Calu3 (cell line): ENCODE measurements around the gene MTPN. TPM values are rescaled to one million over a fixed set of nuclear protein-coding genes. Genes with fewer than 3 reads are reported as not detected.

Source experiments
- BruUV-seq: library from RNA; stranded (reverse); fragments of 400-500 nt; replicated peaks from 2 replicates; lab custom pipeline; 2021; lab: Mats Ljungman, UMichigan
- CTCF ChIA-PET: fragments of 300-600 bp; sonication (Branson Sonifier 250); formaldehyde crosslinking; loops from one replicate; lab custom pipeline; 2022; ENCODE audit warnings: antibody characterized with exemption; lab: Charles Lee
- DNase-seq: peaks from one replicate; pipeline ENCODE4 v3.0.0; 2022
- H3K27ac Mint-ChIP-seq: one replicate; pipeline ENCODE4 v1.8.0; 2022; ENCODE audit warnings: mixed read lengths; ENCODE audit not compliant: unreplicated experiment
- H3K27me3 Mint-ChIP-seq: one replicate; pipeline ENCODE4 v1.8.0; 2022; ENCODE audit warnings: mixed read lengths; ENCODE audit not compliant: unreplicated experiment
- H3K36me3 Mint-ChIP-seq: one replicate; pipeline ENCODE4 v1.8.0; 2022; ENCODE audit warnings: mild to moderate bottlenecking, moderate library complexity, mixed read lengths; ENCODE audit not compliant: insufficient read depth, unreplicated experiment
- H3K4me1 Mint-ChIP-seq: one replicate; pipeline ENCODE4 v1.8.0; 2022; ENCODE audit warnings: mild to moderate bottlenecking, low read depth, mixed read lengths; ENCODE audit not compliant: unreplicated experiment
- H3K4me3 Mint-ChIP-seq: one replicate; pipeline ENCODE4 v1.8.0; 2022; ENCODE audit warnings: mild to moderate bottlenecking, low read depth, moderate library complexity, mixed read lengths; ENCODE audit not compliant: unreplicated experiment
- H3K9me3 Mint-ChIP-seq: one replicate; pipeline ENCODE4 v1.8.0; 2022; ENCODE audit warnings: low read depth, mixed read lengths; ENCODE audit not compliant: unreplicated experiment
- CTCF ChIP-seq: fragments of 200-600 bp; IDR thresholded peaks from one replicate; pipeline ENCODE4 v1.8.0; 2022; ENCODE audit warnings: antibody characterized with exemption; ENCODE audit not compliant: unreplicated experiment
- intact Hi-C: fragments of 100-400 bp; cut with micrococcal nuclease; formaldehyde crosslinking; loops from one replicate; pipeline ENCODE4 v1.10.0; 2022; ENCODE audit not compliant: unreplicated experiment
- total RNA-seq: library from RNA; stranded (reverse); gene quantifications from 2 replicates; pipeline ENCODE4 v1.2.3, GENCODE V29; 2022

The MTPN gene
- total RNA-seq, 1 experiment from 2014 or later, result 122 TPM

GRCh38 chr7:135900065-135900546 is 77.1 kb downstream of the MTPN start:
- no TSS peak for BruUV-seq
- H3K27ac Mint-ChIP-seq, result no peak overlapping the region

GRCh38 chr7:135899458-135900064 is 77.6 kb downstream of the MTPN start:
- Mint-ChIP-seq H3K27me3 (no peaks in the 10 kb centered on the region), H3K36me3 (no peaks in the 10 kb centered on the region), H3K4me1 (no peaks in the 10 kb centered on the region), H3K9me3 (no peaks in the 10 kb centered on the region), H3K4me3 (no peak overlapping the region), H3K27ac (no peak overlapping the region)
- intact Hi-C loops, result no loop called here
- no TSS peak for BruUV-seq
- no peak for DNase-seq
- no peak for TF ChIP-seq CTCF
- CTCF ChIA-PET, result interaction anchor here (0.6 kb wide), 1 partner anchor 216 kb away, joined by 6 read pairs; no protein-coding TSS in a partner anchor

More at GRCh38 chr7:135900065-135900546, 77.1 kb downstream of the MTPN start:
- H3K27me3 Mint-ChIP-seq, result no peaks in the 10 kb centered on the region
- H3K9me3 Mint-ChIP-seq, result no peaks in the 10 kb centered on the region
- DNase-seq, result no peak
- intact Hi-C loops, result no loop called here
- no peak overlapping the region for H3K4me3 Mint-ChIP-seq
- H3K36me3 Mint-ChIP-seq, result no peaks in the 10 kb centered on the region
- TF ChIP-seq CTCF, result no peak
- no peaks in the 10 kb centered on the region for H3K4me1 Mint-ChIP-seq
- CTCF ChIA-PET, result interaction anchor here (0.6 kb wide), 1 partner anchor 217 kb away, joined by 6 read pairs; no protein-coding TSS in a partner anchor

GRCh38 chr7:135898226-135898625 is 78.9 kb downstream of the MTPN start:
- no peaks in the 10 kb centered on the region for H3K9me3 Mint-ChIP-seq
- no peak overlapping the region for H3K27ac Mint-ChIP-seq
- intact Hi-C loops, result no loop called here
- no peaks in the 10 kb centered on the region for H3K4me1 Mint-ChIP-seq
- H3K27me3 Mint-ChIP-seq, result no peaks in the 10 kb centered on the region
- no peak for DNase-seq
- no peaks in the 10 kb centered on the region for H3K36me3 Mint-ChIP-seq
- CTCF ChIA-PET, result no interaction called here
- BruUV-seq, result no TSS peak
- no peak for TF ChIP-seq CTCF
- H3K4me3 Mint-ChIP-seq, result no peak overlapping the region

GRCh38 chr7:135894816-135895215 is 82.3 kb downstream of the MTPN start:
- BruUV-seq, result no TSS peak

More at GRCh38 chr7:135894816-135895215, 82.3 kb downstream of the MTPN start:
- no peak for DNase-seq
- intact Hi-C loops, result no loop called here
- no peaks in the 10 kb centered on the region for H3K36me3 Mint-ChIP-seq
- no peaks in the 10 kb centered on the region for H3K9me3 Mint-ChIP-seq
- H3K27ac Mint-ChIP-seq, result no peak overlapping the region
- CTCF ChIA-PET, result no interaction called here
- no peak for TF ChIP-seq CTCF
- no peak overlapping the region for H3K4me3 Mint-ChIP-seq
- H3K4me1 Mint-ChIP-seq, result no peaks in the 10 kb centered on the region
- no peaks in the 10 kb centered on the region for H3K27me3 Mint-ChIP-seq
